H9 (cell line): ENCODE data around the gene PRPF40A. TPM values are rescaled to one million over a fixed set of nuclear protein-coding genes. Genes with fewer than 3 reads are reported as not detected.

ENCODE experiments used
- DNase-seq: peaks from one replicate; pipeline ENCODE4 v3.0.0-alpha.2; 2017
- H2AFZ ChIP-seq: one replicate; pipeline ENCODE4 v1.6.1; 2013; ENCODE audit warnings: mild to moderate bottlenecking, low read length, control low read depth, moderate library complexity
- H2AK5ac ChIP-seq: 2 replicates; pipeline ENCODE4 v1.6.1; 2013; ENCODE audit warnings: low read length, control low read depth, mixed read lengths; ENCODE audit not compliant: insufficient read length
- H2BK120ac ChIP-seq: one replicate; pipeline ENCODE4 v1.6.1; 2013; ENCODE audit warnings: low read depth, mild to moderate bottlenecking, low read length, control low read depth, inconsistent platforms; ENCODE audit not compliant: poor library complexity, severe bottlenecking
- H2BK12ac ChIP-seq: 2 replicates; pipeline ENCODE4 v1.6.1; 2013; ENCODE audit warnings: low read length, control low read depth, mixed read lengths, low read depth; ENCODE audit not compliant: insufficient read length
- H2BK15ac ChIP-seq: 2 replicates; pipeline ENCODE4 v1.6.1; 2013; ENCODE audit warnings: low read depth, low read length, control low read depth
- H2BK20ac ChIP-seq: one replicate; pipeline ENCODE4 v1.6.1; 2013; ENCODE audit warnings: low read depth, mild to moderate bottlenecking, low read length, control low read depth, inconsistent platforms; ENCODE audit not compliant: poor library complexity, severe bottlenecking
- H2BK5ac ChIP-seq: 2 replicates; pipeline ENCODE4 v1.6.1; 2013; ENCODE audit warnings: low read length, control low read depth, mixed read lengths; ENCODE audit not compliant: insufficient read length
- H3K14ac ChIP-seq: 2 replicates; pipeline ENCODE4 v1.6.1; 2013; ENCODE audit warnings: low read length, control low read depth; ENCODE audit not compliant: insufficient read depth
- H3K18ac ChIP-seq: 2 replicates; pipeline ENCODE4 v1.6.1; 2013; ENCODE audit warnings: low read depth, mild to moderate bottlenecking, mixed read lengths, low read length, control low read depth; ENCODE audit not compliant: insufficient read length
- H3K23ac ChIP-seq: 2 replicates; pipeline ENCODE4 v1.6.1; 2013; ENCODE audit warnings: low read length, control low read depth, mixed read lengths, low read depth; ENCODE audit not compliant: insufficient read length
- H3K23me2 ChIP-seq: 2 replicates; pipeline ENCODE4 v1.6.1; 2013; ENCODE audit warnings: low read depth, mild to moderate bottlenecking, mixed read lengths, low read length, control low read depth; ENCODE audit not compliant: insufficient read length, poor library complexity, severe bottlenecking
- H3K27ac ChIP-seq: 2 replicates; pipeline ENCODE4 v1.5.1; 2013; ENCODE audit warnings: low read length, control low read depth, mixed read lengths, low read depth; ENCODE audit not compliant: insufficient read length
- H3K27me3 ChIP-seq: 2 replicates; pipeline ENCODE4 v1.6.1; 2013; ENCODE audit warnings: low read length, control low read depth, inconsistent platforms; ENCODE audit not compliant: insufficient read depth
- H3K4ac ChIP-seq: 2 replicates; pipeline ENCODE4 v1.6.1; 2013; ENCODE audit warnings: low read depth, mild to moderate bottlenecking, control low read depth, inconsistent platforms, low read length, moderate library complexity
- H3K4me1 ChIP-seq: 2 replicates; pipeline ENCODE4 v1.6.1; 2013; ENCODE audit warnings: low read length, control low read depth, inconsistent platforms; ENCODE audit not compliant: insufficient read depth
- H3K4me2 ChIP-seq: 2 replicates; pipeline ENCODE4 v1.6.1; 2013; ENCODE audit warnings: low read length, control low read depth, mixed read lengths; ENCODE audit not compliant: insufficient read length, insufficient read depth
- H3K56ac ChIP-seq: 2 replicates; pipeline ENCODE4 v1.6.1; 2013; ENCODE audit warnings: low read depth, mild to moderate bottlenecking, mixed read lengths, low read length, control low read depth; ENCODE audit not compliant: insufficient read length
- H3K79me1 ChIP-seq: 2 replicates; pipeline ENCODE4 v1.6.1; 2013; ENCODE audit warnings: low read depth, mild to moderate bottlenecking, moderate library complexity, low read length, control low read depth, inconsistent platforms; ENCODE audit not compliant: insufficient read depth, poor library complexity, severe bottlenecking
- H3K79me2 ChIP-seq: 2 replicates; pipeline ENCODE4 v1.6.1; 2013; ENCODE audit warnings: low read length, control low read depth, inconsistent platforms; ENCODE audit not compliant: insufficient read depth
- H3K9ac ChIP-seq: 2 replicates; pipeline ENCODE4 v1.6.1; 2013; ENCODE audit warnings: low read length, control low read depth, mixed read lengths; ENCODE audit not compliant: insufficient read length; ENCODE audit errors: extremely low read depth
- H3K9me3 ChIP-seq: one replicate; pipeline ENCODE4 v1.6.1; 2013; ENCODE audit warnings: low read depth, low read length, inconsistent platforms; ENCODE audit not compliant: control insufficient read depth
- H3T11ph ChIP-seq: one replicate; pipeline ENCODE4 v1.6.1; 2013; ENCODE audit warnings: mild to moderate bottlenecking, low read length, control low read depth, inconsistent platforms
- H4K20me1 ChIP-seq: one replicate; pipeline ENCODE4 v1.6.1; 2013; ENCODE audit not compliant: control insufficient read depth, insufficient read length, insufficient read depth
- H4K5ac ChIP-seq: 2 replicates; pipeline ENCODE4 v1.6.1; 2013; ENCODE audit warnings: low read depth, mild to moderate bottlenecking, mixed read lengths, low read length, control low read depth; ENCODE audit not compliant: insufficient read length
- H4K8ac ChIP-seq: replicated peaks from 2 replicates; pipeline ENCODE4 v1.6.1; 2013; ENCODE audit warnings: low read length, control low read depth, mixed read lengths, low read depth; ENCODE audit not compliant: insufficient read length
- H4K91ac ChIP-seq: 2 replicates; pipeline ENCODE4 v1.6.1; 2013; ENCODE audit warnings: low read depth, mild to moderate bottlenecking, moderate library complexity, mixed read lengths, low read length, control low read depth; ENCODE audit not compliant: insufficient read length
- H3K27ac Mint-ChIP-seq, 3 experiments: 2 replicates in 2 of 3; 3 replicates in 1 of 3; pipeline ENCODE4 v1.8.0; 2020 to 2021; ENCODE audit warnings: mixed read lengths in 3 of 3, mild to moderate bottlenecking in 1 of 3, moderate library complexity in 1 of 3
- H3K27me3 Mint-ChIP-seq: 2 replicates; pipeline ENCODE4 v1.8.0; 2021; ENCODE audit warnings: low read depth, mild to moderate bottlenecking, moderate library complexity, mixed read lengths
- H3K36me3 Mint-ChIP-seq, 3 experiments: 2 replicates in 2 of 3; 3 replicates in 1 of 3; pipeline ENCODE4 v1.8.0; 2020 to 2021; ENCODE audit warnings: low read depth in 3 of 3, mixed read lengths in 3 of 3; ENCODE audit not compliant: insufficient read depth in 1 of 3
- H3K4me1 Mint-ChIP-seq, 2 experiments: 2 replicates each; pipeline ENCODE4 v1.8.0; 2020; ENCODE audit warnings: mixed read lengths in 2 of 2
- H3K4me3 Mint-ChIP-seq, 2 experiments: 2 replicates in 1 of 2; 3 replicates in 1 of 2; pipeline ENCODE4 v1.8.0; 2020 to 2021; ENCODE audit warnings: mild to moderate bottlenecking in 2 of 2, mixed read lengths in 2 of 2, moderate library complexity in 1 of 2
- H3K9me3 Mint-ChIP-seq, 2 experiments: 2 replicates in 1 of 2; 3 replicates in 1 of 2; pipeline ENCODE4 v1.8.0; 2020; ENCODE audit warnings: mild to moderate bottlenecking in 2 of 2, mixed read lengths in 2 of 2, moderate library complexity in 1 of 2
- CTCF ChIP-seq: fragments of 200-600 bp; sonication (generic); conservative IDR thresholded peaks from 3 replicates; pipeline ENCODE4 v1.8.0; 2021; ENCODE audit warnings: antibody characterized with exemption, mild to moderate bottlenecking
- WGBS: extraction: QIAGEN DNeasy Blood & Tissue Kit; methylation state at CpG from one replicate; pipeline ENCODE4 v1.1.7; 2013; ENCODE audit warnings: missing lambda C conversion rate, low lambda C conversion rate, mixed read lengths; ENCODE audit not compliant: insufficient read length; ENCODE audit errors: extremely low coverage; 5-methylcytosine and 5-hydroxymethylcytosine counted together
- total RNA-seq: library from RNA; stranded (reverse); gene quantifications from 2 replicates; pipeline ENCODE4 v1.2.1, GENCODE V29; 2021

Gene PRPF40A
- total RNA-seq, 1 experiment from 2014 or later = 158 TPM

GRCh38 chr2:152638590-152638989 lies 78.7 kb downstream of the PRPF40A start:
- H3K23ac ChIP-seq = no peak overlapping the region
- H3K27me3 ChIP-seq = no peaks in the 10 kb centered on the region
- no peak overlapping the region for H3K18ac ChIP-seq
- no peak overlapping the region for H3K14ac ChIP-seq
- no peak overlapping the region for H2BK15ac ChIP-seq
- no peak overlapping the region for H3K4ac ChIP-seq
- no peak overlapping the region for H2AK5ac ChIP-seq
- no peak overlapping the region for H2BK5ac ChIP-seq
- Mint-ChIP-seq H3K9me3 (no peaks in the 10 kb centered on the region), H3K36me3 (peaks cover 37 to 64% (median 62%) of the 10 kb centered on the region in 3 experiments; a peak in 6 of 7 replicates), H3K4me3 (no peak overlapping the region), H3K27me3 (no peaks in the 10 kb centered on the region), H3K27ac (peak overlapping the region in 1 of 3 experiments; percentile 50; a peak in 1 of 7 replicates), H3K4me1 (no peaks in the 10 kb centered on the region)
- no peak overlapping the region for H3K56ac ChIP-seq
- no peaks in the 10 kb centered on the region for H3K9me3 ChIP-seq
- H3K27ac ChIP-seq = no peak overlapping the region
- H4K8ac ChIP-seq = no peak overlapping the region
- no peaks in the 10 kb centered on the region for H3K79me1 ChIP-seq
- no peaks in the 10 kb centered on the region for H3K4me1 ChIP-seq
- H2BK120ac ChIP-seq = no peak overlapping the region
- no peak overlapping the region for H2BK20ac ChIP-seq
- no peaks in the 10 kb centered on the region for H3K23me2 ChIP-seq
- H2BK12ac ChIP-seq = no peak overlapping the region
- no peak overlapping the region for H3T11ph ChIP-seq
- H4K5ac ChIP-seq = no peak overlapping the region
- no peak overlapping the region for H3K9ac ChIP-seq
- H4K91ac ChIP-seq = no peak overlapping the region
- no peak overlapping the region for H2AFZ ChIP-seq
- no peak for TF ChIP-seq CTCF
- WGBS = no CpG with 5 or more reads among the region's 8 CpGs
- no peaks in the 10 kb centered on the region for H4K20me1 ChIP-seq
- no peak for DNase-seq
- H3K4me2 ChIP-seq = no peak overlapping the region
- H3K79me2 ChIP-seq = no peaks in the 10 kb centered on the region
